SK-N-MC (cell line): Measurements from ENCODE around the gene AP1G1.
"Not testable (repeated sequence)": the region's sequence is repeated elsewhere in the genome, so short reads cannot be mapped to it uniquely, and the experiment has no call there.

Experiments
- DNase-seq: peaks from one replicate; pipeline ENCODE4 v3.0.0-alpha.2; 2011; ENCODE audit warnings: low read depth, low spot score
- H3K27ac ChIP-seq: fragments of 200-600 bp; sonication (generic); 2 replicates; pipeline ENCODE4 v1.5.1; 2016; ENCODE audit warnings: mixed run types
- H3K36me3 ChIP-seq: fragments of 200-600 bp; sonication (generic); 2 replicates; pipeline ENCODE4 v1.6.1; 2017; ENCODE audit warnings: antibody characterized with exemption, low read length, mixed read lengths; ENCODE audit not compliant: insufficient read depth
- H3K4me3 ChIP-seq: fragments of 200-600 bp; sonication (generic); 2 replicates; pipeline ENCODE4 v1.5.1; 2016
- H3K9ac ChIP-seq: fragments of 200-600 bp; sonication (generic); 2 replicates; pipeline ENCODE4 v1.8.0; 2017; ENCODE audit warnings: mixed run types, mixed read lengths; ENCODE audit not compliant: insufficient read length
- H3K9me3 ChIP-seq: fragments of 200-600 bp; sonication (generic); 2 replicates; pipeline ENCODE4 v1.6.1; 2017; ENCODE audit warnings: low read depth, mild to moderate bottlenecking, antibody characterized with exemption, low read length, moderate library complexity, mixed read lengths
- EZH2 ChIP-seq: fragments of 200-600 bp; sonication (generic); IDR thresholded peaks from one replicate; pipeline ENCODE4 v1.6.1; 2017; ENCODE audit warnings: antibody characterized with exemption
- FOXP2 ChIP-seq: optimal IDR thresholded peaks from 2 replicates; pipeline ENCODE3; 2011; ENCODE audit warnings: mild to moderate bottlenecking, moderate library complexity; ENCODE audit not compliant: insufficient read depth; ENCODE audit errors: extremely low read length, control extremely low read depth
- POLR2AphosphoS5 ChIP-seq: IDR thresholded peaks from 2 replicates; pipeline ENCODE4 v1.6.1; 2012; ENCODE audit warnings: mild to moderate bottlenecking, low read depth, low read length, borderline replicate concordance

Gene AP1G1

GRCh38 chr16:71830359-71830758, 21.7 kb upstream of the AP1G1 start:
- Histone ChIP-seq H3K4me3 (no peak overlapping the region), H3K9me3 (no peaks in the 10 kb centered on the region), H3K36me3 (no peaks in the 10 kb centered on the region), H3K27ac (no peak overlapping the region), H3K9ac (no peak overlapping the region)
- DNase-seq, result no peak
- TF ChIP-seq POLR2AphosphoS5, result no peak
- no peak for TF ChIP-seq EZH2
- TF ChIP-seq FOXP2, result no peak

- Histone ChIP-seq H3K9ac (no peak overlapping the region), H3K4me3 (no peak overlapping the region), H3K9me3 (no peaks in the 10 kb centered on the region), H3K36me3 (no peaks in the 10 kb centered on the region), H3K27ac (no peak overlapping the region)
- no peak for TF ChIP-seq FOXP2
- TF ChIP-seq POLR2AphosphoS5, result no peak
- no peak for TF ChIP-seq EZH2
- DNase-seq, result no peak
These were observed 17.9 kb upstream of the AP1G1 start for GRCh38 chr16:71826533-71827017.

- H3K36me3 ChIP-seq, H3K9me3 ChIP-seq, H3K9ac ChIP-seq, DNase-seq, H3K4me3 ChIP-seq, H3K27ac ChIP-seq: not testable (repeated sequence)
These were observed 8.5 kb upstream of the AP1G1 start for GRCh38 chr16:71817155-71817500.

- Histone ChIP-seq H3K36me3 (no peaks in the 10 kb centered on the region), H3K9me3 (no peaks in the 10 kb centered on the region), H3K4me3 (no peak overlapping the region), H3K9ac (no peak overlapping the region), H3K27ac (no peak overlapping the region)
- no peak for DNase-seq
- no peak for TF ChIP-seq EZH2
- TF ChIP-seq FOXP2, result no peak
- no peak for TF ChIP-seq POLR2AphosphoS5
These were observed 2.7 kb upstream of the AP1G1 start for GRCh38 chr16:71811261-71811803.

- H3K4me3 ChIP-seq, H3K9ac ChIP-seq, H3K36me3 ChIP-seq, H3K9me3 ChIP-seq, DNase-seq, H3K27ac ChIP-seq: not testable (repeated sequence)
These were observed 1.5 kb upstream of the AP1G1 start for GRCh38 chr16:71810155-71810530.

- Histone ChIP-seq H3K4me3 (peak overlapping the region; percentile 85), H3K27ac (peak overlapping the region; percentile 96), H3K9ac (peak overlapping the region; percentile 93), H3K36me3 (no peaks in the 10 kb centered on the region), H3K9me3 (no peaks in the 10 kb centered on the region)
- TF ChIP-seq FOXP2, result no peak
- no peak for TF ChIP-seq POLR2AphosphoS5
- no peak for TF ChIP-seq EZH2
- no peak for DNase-seq
These were observed 585 bp downstream of the AP1G1 start for GRCh38 chr16:71807905-71808592.

- DNase-seq, result no peak
- TF ChIP-seq POLR2AphosphoS5 (no peak), EZH2 (no peak), FOXP2 (no peak)
- H3K36me3 ChIP-seq, result no peaks in the 10 kb centered on the region
These were observed 5.3 kb downstream of the AP1G1 start for GRCh38 chr16:71803305-71803690.

GRCh38 chr16:71796501-71797097, 12.0 kb downstream of the AP1G1 start:
- Histone ChIP-seq H3K27ac (no peak overlapping the region), H3K36me3 (no peaks in the 10 kb centered on the region), H3K9me3 (no peaks in the 10 kb centered on the region), H3K4me3 (no peak overlapping the region), H3K9ac (no peak overlapping the region)
- no peak for DNase-seq
- no peak for TF ChIP-seq EZH2
- no peak for TF ChIP-seq POLR2AphosphoS5
- no peak for TF ChIP-seq FOXP2

More at GRCh38 chr16:71803305-71803690, 5.3 kb downstream of the AP1G1 start:
- no peak overlapping the region for H3K4me3 ChIP-seq
- H3K9ac ChIP-seq, result no peak overlapping the region
- no peak overlapping the region for H3K27ac ChIP-seq
- H3K9me3 ChIP-seq, result no peaks in the 10 kb centered on the region

- H3K9ac ChIP-seq, result no peak overlapping the region
- no peak overlapping the region for H3K4me3 ChIP-seq
- no peak overlapping the region for H3K27ac ChIP-seq
- no peak for DNase-seq
- TF ChIP-seq POLR2AphosphoS5 (no peak), FOXP2 (no peak), EZH2 (no peak)
- H3K9me3 ChIP-seq, result no peaks in the 10 kb centered on the region
- no peaks in the 10 kb centered on the region for H3K36me3 ChIP-seq
These were observed 13.7 kb downstream of the AP1G1 start for GRCh38 chr16:71794943-71795342.
